ENCODE measurements around the gene CRIM1. TPM values are rescaled to one million over a fixed set of nuclear protein-coding genes. Genes with fewer than 3 reads are reported as not detected.

Gene CRIM1
- total and polyA plus RNA-seq, 2 of the 8 experiments (the other 6 are each of a cell fraction or from before 2014, with no cell fraction given) = 9.4 to 28.4 TPM

GRCh38 chr2:36355890-36356297 lies 316 bp downstream of the CRIM1 start:
- Histone ChIP-seq H2AK5ac (ENCODE audit: low read depth, low read length) (no peak overlapping the region), H3K4ac (replicated peaks; ENCODE audit: insufficient read length, low read depth, low read length) (no peak overlapping the region), H3K27me3 (replicated peaks in 1 of 4; ENCODE audit: control insufficient read depth in 3 of 4, extremely low read depth in 1 of 4, insufficient read depth in 3 of 4, low read length in 3 of 4) (peaks cover 0 to 6% (median 0%) of the 10 kb centered on the region in 4 experiments; a peak in 2 of 7 replicates), H2BK5ac (ENCODE audit: low read depth, low read length) (0 out of 2 replicates have a peak overlapping the region, but pooled peaks have one; percentile 80), H4K8ac (ENCODE audit: extremely low read depth, insufficient read depth, low read length) (peak overlapping the region; percentile 82), H3K9me3 (ENCODE audit: insufficient read depth in 2 of 2, low read depth in 1 of 2, low read length in 1 of 2) (no peaks in the 10 kb centered on the region), H3K23me2 (ENCODE audit: low read depth, low read length) (peaks cover 12% of the 10 kb centered on the region), H3K18ac (ENCODE audit: extremely low read depth, low read length) (no peak overlapping the region), H2AFZ (ENCODE audit: low read length) (no peak overlapping the region), H3K4me1 (replicated peaks in 1 of 4; ENCODE audit: control insufficient read depth in 3 of 4, insufficient read depth in 4 of 4, low read length in 3 of 4) (peaks cover 3 to 20% (median 16%) of the 10 kb centered on the region in 4 experiments; a peak in 4 of 7 replicates), H3K23ac (ENCODE audit: insufficient read length) (no peak overlapping the region), H2BK12ac (ENCODE audit: low read depth, low read length) (no peak overlapping the region), H4K91ac (replicated peaks; ENCODE audit: insufficient read length, low read length) (no peak overlapping the region), H3K4me3 (ENCODE audit: extremely low read depth in 1 of 4, insufficient read depth in 2 of 4, low read depth in 3 of 4, low read length in 4 of 4) (peak overlapping the region; percentile 75 to 93 (median 83)), H3K79me1 (ENCODE audit: low read depth, low read length) (peaks cover 3% of the 10 kb centered on the region; the same call in 1 of the 2 replicates), H3K79me2 (ENCODE audit: control insufficient read depth in 1 of 2, insufficient read depth in 2 of 2, low read length in 2 of 2) (peaks cover 27 to 57% of the 10 kb centered on the region in 2 experiments), H3K27ac (ENCODE audit: low read depth, low read length) (peak overlapping the region; percentile 53; the same call in 1 of the 2 replicates), H2BK15ac (ENCODE audit: low read length) (no peak overlapping the region), H3K36me3 (ENCODE audit: control insufficient read depth in 2 of 4, insufficient read depth in 4 of 4, low read length in 3 of 4) (no peaks in the 10 kb centered on the region), H4K5ac (ENCODE audit: insufficient read length, low read depth, low read length) (no peak overlapping the region), H3K9ac (replicated peaks in 1 of 4; ENCODE audit: extremely low read depth in 1 of 4, low read depth in 3 of 4, low read length in 3 of 4) (peak overlapping the region in 3 of 4 experiments; percentile 71 to 81 (median 80); a peak in 5 of 7 replicates), H3K14ac (ENCODE audit: insufficient read length) (no peak overlapping the region), H3K4me2 (ENCODE audit: insufficient read depth in 1 of 2, low read depth in 2 of 2, low read length in 2 of 2) (peak overlapping the region; percentile 91; a peak in 3 of 4 replicates), H3K56ac (replicated peaks; ENCODE audit: insufficient read length, low read depth, low read length) (peak overlapping the region; percentile 50), H2BK120ac (replicated peaks; ENCODE audit: low read depth, low read length) (no peak overlapping the region), H2BK20ac (ENCODE audit: low read length) (no peak overlapping the region), H4K20me1 (replicated peaks in 1 of 2; ENCODE audit: control insufficient read depth in 1 of 2, insufficient read depth in 2 of 2, low read length in 2 of 2) (peaks cover 12 to 16% of the 10 kb centered on the region in 2 experiments)
- 0% methylated on average over 18 of the region's 55 CpGs; no CpG with 5 or more reads in 1 of the 2 experiments for WGBS, 2 experiments (ENCODE audit: extremely low coverage in 1 of 2, insufficient coverage in 1 of 2, insufficient read length in 1 of 2, insufficient replicate concordance in 2 of 2, low coverage in 1 of 2, low lambda C conversion rate in 2 of 2, missing lambda C conversion rate in 1 of 2)
- no peak for FAIRE-seq
- ChIA-PET POLR2A (ENCODE audit: partially characterized antibody) (interaction anchor here (0.6 to 2.6 kb wide), 12 partner anchors 9 to 188 kb away, joined by 3 to 16 read pairs (median 5); no protein-coding TSS in a partner anchor), CTCF (ENCODE audit: partially characterized antibody) (interaction anchor here (0.9 to 7.8 kb wide), 4 partner anchors 16 to 306 kb away, joined by 3 to 99 read pairs (median 4); no protein-coding TSS in a partner anchor)
- TF ChIP-seq ZNF274 (IDR thresholded peaks at IDR 0.05; ENCODE audit: borderline replicate concordance, extremely low read depth, low read length) = no peak
- no peak for TF ChIP-seq FOSL1 (IDR thresholded peaks at IDR 0.05; ENCODE audit: insufficient read depth, low read depth, low read length)
- TF ChIP-seq SP1 (IDR thresholded peaks at IDR 0.05; ENCODE audit: low read depth, low read length) = no peak
- no peak for TF ChIP-seq BACH1 (IDR thresholded peaks at IDR 0.05; ENCODE audit: low read length)
- TF ChIP-seq SP4 (IDR thresholded peaks at IDR 0.05; ENCODE audit: low read length) = no peak
- no peak for TF ChIP-seq MAX (IDR thresholded peaks at IDR 0.05)
- TF ChIP-seq POLR2A (IDR thresholded peaks at IDR 0.05; ENCODE audit: control extremely low read depth in 1 of 2, low read depth in 2 of 2, low read length in 2 of 2) = peak in 1 of 2 experiments; percentile 5; a peak in 1 of 3 replicates
- no peak for TF ChIP-seq JUN (IDR thresholded peaks at IDR 0.05; ENCODE audit: low read depth, low read length)
- no peak for TF ChIP-seq JUND (IDR thresholded peaks at IDR 0.05; ENCODE audit: low read length)
- peak; percentile 17 for TF ChIP-seq PHF8 (conservative IDR thresholded peaks at IDR 0.05; ENCODE audit: low read depth, low read length)
- TF ChIP-seq EP300 (IDR thresholded peaks at IDR 0.05; ENCODE audit: borderline replicate concordance in 1 of 2, low read depth in 2 of 2, low read length in 2 of 2) = no peak
- no peak for DNase-seq (ENCODE audit: low read depth in 1 of 2, low spot score in 2 of 2)
